ENCODE measurements around the gene PARD6A. TPM values are rescaled to one million over a fixed set of nuclear protein-coding genes. Genes with fewer than 3 reads are reported as not detected.
"Not testable (repeated sequence)": the region's sequence is repeated elsewhere in the genome, so short reads cannot be mapped to it uniquely, and the experiment has no call there.

The PARD6A gene
- total RNA-seq, 1 experiment from 2014 or later: 0.65 TPM

DNA sequence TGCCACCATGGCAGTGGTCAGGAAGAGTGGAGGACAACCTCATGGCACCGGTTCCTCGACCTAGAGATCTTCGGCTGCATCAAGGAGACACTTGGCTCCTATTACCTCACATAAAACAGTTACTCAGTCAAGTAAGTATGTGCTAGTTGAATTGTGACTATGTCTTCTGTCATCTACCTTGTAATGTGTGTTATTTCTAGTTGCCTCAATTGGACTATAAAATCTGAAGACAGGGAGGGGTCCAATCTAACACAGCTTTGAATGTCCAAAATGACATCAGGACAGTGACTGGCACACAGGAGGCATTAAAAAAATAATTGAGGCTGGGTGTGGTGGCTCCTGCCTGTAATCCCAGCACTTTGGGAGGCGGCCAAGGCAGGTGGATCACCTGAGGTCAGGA lies 23.0 kb downstream of the PARD6A start:
- DNase-seq: no peak
- Histone ChIP-seq H3K27me3 (no peaks in the 10 kb centered on the region), H3K36me3 (no peaks in the 10 kb centered on the region), H3K27ac (no peak overlapping the region), H3K4me3 (no peak overlapping the region), H3K9me3 (replicated peaks) (no peaks in the 10 kb centered on the region), H3K4me1 (no peaks in the 10 kb centered on the region)

DNA sequence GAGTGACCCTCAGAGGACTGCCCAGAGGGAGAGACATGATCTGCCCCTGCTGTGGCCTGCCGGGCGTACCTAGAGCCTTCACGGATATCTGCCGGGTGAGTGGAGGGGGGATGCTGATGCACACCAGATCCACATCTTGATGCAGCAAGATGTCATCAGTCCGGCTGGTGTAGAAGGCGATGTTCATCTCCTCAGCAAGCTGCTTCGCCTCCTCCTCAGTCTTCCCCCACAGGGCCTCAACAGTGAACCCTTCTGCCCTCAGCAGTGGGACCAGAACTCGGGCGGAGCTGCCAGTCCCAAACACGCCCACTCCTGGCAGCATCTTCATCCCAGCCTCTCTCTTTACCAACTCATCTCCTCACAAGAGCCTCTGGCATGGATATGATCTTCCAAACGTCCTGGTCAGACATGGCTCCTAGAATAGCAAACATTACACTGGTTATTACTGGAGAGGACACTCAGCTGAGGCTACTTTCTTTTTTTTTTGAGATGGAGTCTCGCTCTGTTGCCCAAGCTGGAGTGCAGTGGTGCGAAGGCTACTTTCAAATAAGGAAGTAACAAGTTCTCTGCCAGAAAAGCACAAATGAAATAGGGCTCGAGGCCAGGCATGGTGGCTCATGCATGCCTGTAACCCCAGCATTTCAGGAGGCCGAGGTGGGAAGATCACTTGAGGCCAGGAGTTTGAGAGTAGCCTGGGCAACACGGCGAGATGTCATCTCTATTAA lies 24.8 kb downstream of the PARD6A start:
- no peaks in the 10 kb centered on the region for H3K36me3 ChIP-seq
- H3K27me3 ChIP-seq: no peaks in the 10 kb centered on the region
- no peaks in the 10 kb centered on the region for H3K9me3 ChIP-seq (replicated peaks)
- no peak overlapping the region for H3K4me3 ChIP-seq
- H3K4me1 ChIP-seq: no peaks in the 10 kb centered on the region
- no peak overlapping the region for H3K27ac ChIP-seq
- DNase-seq: no peak

DNA sequence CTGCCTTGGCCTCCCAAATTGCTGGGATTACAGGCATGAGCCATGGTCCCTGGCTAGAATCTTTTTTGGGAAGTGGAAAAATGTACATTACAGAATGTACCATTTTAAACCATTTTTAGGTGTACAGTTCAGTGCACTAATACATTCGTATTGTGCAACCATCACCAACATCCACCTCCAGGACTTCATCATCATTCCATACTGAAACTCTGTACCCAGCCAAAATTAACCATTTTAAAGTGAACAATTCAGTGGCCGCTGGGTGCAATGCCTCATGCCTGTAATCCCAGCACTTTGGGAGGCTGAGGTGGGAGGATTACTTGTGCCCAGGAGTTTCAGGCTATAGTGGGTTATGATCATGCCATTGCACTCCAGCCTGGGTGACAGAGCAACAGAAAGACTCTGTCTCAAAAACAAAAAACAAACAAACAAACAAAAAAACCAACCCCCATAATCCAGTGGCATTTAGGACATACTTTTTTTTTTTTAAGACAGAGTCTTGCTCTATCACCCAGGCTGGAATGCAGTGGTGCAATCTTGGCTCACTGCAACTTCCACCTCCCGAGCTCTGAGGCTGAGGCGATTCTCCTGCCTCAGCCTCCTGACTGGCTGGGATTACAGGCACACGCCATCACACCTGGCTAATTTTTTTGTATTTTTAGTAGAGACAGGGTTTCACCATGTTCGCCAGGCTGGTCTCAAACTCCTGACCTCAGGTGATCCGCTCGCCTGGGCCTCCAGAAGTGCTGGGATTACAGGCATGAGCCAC lies 32.9 kb downstream of the PARD6A start:
- H3K27me3 ChIP-seq; H3K4me1 ChIP-seq; H3K9me3 ChIP-seq (replicated peaks); H3K27ac ChIP-seq; H3K4me3 ChIP-seq; H3K36me3 ChIP-seq; DNase-seq: not testable (repeated sequence)

- no peaks in the 10 kb centered on the region for H3K27me3 ChIP-seq
- no peak for DNase-seq
- no peak overlapping the region for H3K27ac ChIP-seq
- H3K4me3 ChIP-seq: no peak overlapping the region
- no peaks in the 10 kb centered on the region for H3K4me1 ChIP-seq
- H3K9me3 ChIP-seq (replicated peaks): no peaks in the 10 kb centered on the region
- no peaks in the 10 kb centered on the region for H3K36me3 ChIP-seq
Observed at GRCh38 chr16:67694611-67695010, 33.9 kb downstream of the PARD6A start.

- H3K4me3 ChIP-seq: no peak overlapping the region
- no peak for DNase-seq
- H3K4me1 ChIP-seq: no peaks in the 10 kb centered on the region
- H3K27ac ChIP-seq: no peak overlapping the region
- H3K36me3 ChIP-seq: no peaks in the 10 kb centered on the region
- no peaks in the 10 kb centered on the region for H3K9me3 ChIP-seq (replicated peaks)
- no peaks in the 10 kb centered on the region for H3K27me3 ChIP-seq
Observed at GRCh38 chr16:67697422-67698185, 36.8 kb downstream of the PARD6A start.

GRCh38 chr16:67699265-67699664 lies 38.5 kb downstream of the PARD6A start:
- Histone ChIP-seq H3K27ac (no peak overlapping the region), H3K27me3 (no peaks in the 10 kb centered on the region), H3K4me1 (no peaks in the 10 kb centered on the region), H3K4me3 (no peak overlapping the region), H3K9me3 (replicated peaks) (no peaks in the 10 kb centered on the region), H3K36me3 (no peaks in the 10 kb centered on the region)
- no peak for DNase-seq

DNA sequence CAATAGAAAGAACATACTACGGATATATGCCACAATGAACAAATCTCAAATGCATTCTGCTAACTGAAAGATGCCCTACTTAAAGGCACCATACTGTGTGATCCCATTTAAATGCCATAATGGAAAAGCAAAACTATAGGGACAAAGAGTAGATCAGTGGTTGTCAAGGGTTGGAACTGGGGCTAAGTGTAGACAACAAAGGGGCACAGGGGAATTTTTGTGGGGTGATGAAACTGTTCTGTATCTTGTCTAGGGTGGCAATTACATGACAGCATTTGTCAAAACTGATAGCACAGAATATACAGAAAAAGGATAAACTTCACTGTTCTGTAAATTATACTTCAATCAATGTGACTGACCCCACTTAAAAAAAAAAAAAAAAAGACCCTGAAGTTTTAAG lies 40.7 kb downstream of the PARD6A start:
- Histone ChIP-seq H3K9me3 (replicated peaks) (no peaks in the 10 kb centered on the region), H3K27ac (no peak overlapping the region), H3K36me3 (no peaks in the 10 kb centered on the region), H3K4me1 (no peaks in the 10 kb centered on the region), H3K27me3 (no peaks in the 10 kb centered on the region), H3K4me3 (no peak overlapping the region)
- no peak for DNase-seq

DNA sequence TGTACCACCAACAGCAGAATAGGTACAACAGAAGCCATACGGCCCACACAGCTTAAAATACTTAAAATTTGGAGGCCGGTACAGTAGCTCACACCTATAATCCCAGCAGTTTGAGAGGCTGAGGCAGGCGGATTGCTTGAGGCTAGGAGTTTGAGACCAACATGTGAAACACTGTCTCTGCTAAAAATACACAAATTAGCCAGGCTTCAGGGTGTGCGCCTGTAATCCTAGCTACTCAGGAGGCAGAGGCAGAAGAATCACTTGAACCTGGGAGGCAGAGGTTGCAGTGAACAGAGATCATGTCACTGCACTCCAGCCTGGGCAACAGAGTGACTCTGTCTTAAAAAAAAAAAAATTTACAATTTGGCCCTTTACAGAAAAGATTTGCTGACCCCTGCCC lies 41.4 kb downstream of the PARD6A start:
- Histone ChIP-seq H3K36me3 (no peaks in the 10 kb centered on the region), H3K27ac (no peak overlapping the region), H3K9me3 (replicated peaks) (no peaks in the 10 kb centered on the region), H3K27me3 (no peaks in the 10 kb centered on the region), H3K4me3 (no peak overlapping the region), H3K4me1 (no peaks in the 10 kb centered on the region)
- no peak for DNase-seq

DNA sequence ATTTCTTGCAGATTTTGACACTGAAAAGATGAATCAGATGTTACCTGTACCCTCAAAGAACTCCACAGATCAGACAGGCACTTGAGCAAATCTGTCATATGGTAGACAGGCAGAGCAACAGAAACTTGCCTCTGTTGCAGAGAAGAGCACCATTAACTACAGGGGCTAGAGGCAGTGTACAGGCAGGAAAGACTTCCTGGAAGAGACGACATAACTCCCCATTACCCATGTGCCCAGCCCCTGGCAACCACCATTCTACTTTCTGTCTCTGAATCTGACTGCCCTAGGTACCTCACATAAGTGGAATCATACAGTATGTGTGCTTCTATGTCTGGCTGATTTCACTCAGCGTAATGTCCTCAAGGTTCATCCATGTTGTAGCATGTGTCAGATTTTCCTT lies 42.9 kb downstream of the PARD6A start:
- Histone ChIP-seq H3K27ac (no peak overlapping the region), H3K27me3 (no peaks in the 10 kb centered on the region), H3K4me1 (no peaks in the 10 kb centered on the region), H3K9me3 (replicated peaks) (no peaks in the 10 kb centered on the region), H3K4me3 (no peak overlapping the region), H3K36me3 (no peaks in the 10 kb centered on the region)
- DNase-seq: no peak

DNA sequence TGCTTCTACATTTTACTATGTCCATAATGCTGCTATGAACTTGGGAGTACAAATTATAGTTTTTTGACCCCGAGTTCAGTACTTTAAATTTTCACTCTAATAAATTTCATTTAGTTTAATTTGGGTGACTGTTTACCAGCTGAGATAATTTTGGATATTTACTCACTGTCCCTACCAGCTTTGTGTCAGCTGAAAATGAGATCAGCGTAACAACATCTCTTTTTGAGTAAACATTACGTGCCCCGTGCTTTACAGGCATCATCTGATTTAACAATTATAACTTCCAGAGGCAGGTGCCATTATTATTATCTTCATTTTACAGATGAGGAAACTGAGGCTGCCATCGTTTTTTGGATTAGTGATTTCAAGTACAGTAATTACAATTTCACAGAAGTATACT lies 43.4 kb downstream of the PARD6A start:
- H3K36me3 ChIP-seq: no peaks in the 10 kb centered on the region
- H3K9me3 ChIP-seq (replicated peaks): no peaks in the 10 kb centered on the region
- H3K27me3 ChIP-seq: no peaks in the 10 kb centered on the region
- H3K4me1 ChIP-seq: no peaks in the 10 kb centered on the region
- no peak overlapping the region for H3K27ac ChIP-seq
- no peak for DNase-seq
- H3K4me3 ChIP-seq: no peak overlapping the region

DNA sequence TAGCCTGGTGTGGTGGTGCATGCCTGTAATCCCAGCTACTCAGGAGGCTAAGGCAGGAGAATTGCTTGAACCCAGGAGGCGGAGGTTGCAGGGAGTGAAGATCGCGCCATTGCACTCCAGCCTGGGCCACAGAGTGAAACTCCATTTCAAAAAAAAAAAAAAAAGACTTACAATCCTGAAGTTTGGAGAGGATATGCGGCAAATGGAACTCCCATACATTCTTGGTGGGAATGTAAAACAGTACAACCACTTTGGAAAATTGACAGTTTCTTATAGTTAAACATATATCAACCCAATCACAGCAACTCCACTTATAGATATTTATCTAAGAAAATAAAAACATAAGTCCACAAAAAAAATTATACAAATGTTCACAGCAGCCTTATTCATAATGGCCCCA lies 46.5 kb downstream of the PARD6A start:
- Histone ChIP-seq H3K9me3 (replicated peaks) (no peaks in the 10 kb centered on the region), H3K36me3 (no peaks in the 10 kb centered on the region), H3K4me3 (no peak overlapping the region), H3K27me3 (no peaks in the 10 kb centered on the region), H3K4me1 (no peaks in the 10 kb centered on the region), H3K27ac (no peak overlapping the region)
- DNase-seq: no peak

DNA sequence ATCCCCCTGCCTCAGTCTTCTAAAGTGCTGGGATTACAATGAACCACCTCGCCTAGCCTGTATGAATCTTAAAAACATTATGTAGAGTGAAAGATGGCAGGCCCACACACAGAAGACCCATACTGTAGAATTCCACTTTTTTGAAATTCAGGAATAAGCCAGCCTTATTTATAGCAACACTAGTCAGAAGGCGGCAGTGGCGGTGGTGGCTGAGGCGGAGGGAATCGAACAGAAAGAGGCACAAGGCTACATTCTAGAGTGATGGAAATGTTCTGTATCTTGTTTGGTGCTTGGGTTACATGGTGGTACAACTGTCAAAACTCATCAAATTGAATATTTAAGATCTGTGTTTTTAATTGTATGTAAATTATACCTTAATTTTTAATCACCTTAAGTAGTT lies 47.0 kb downstream of the PARD6A start:
- Histone ChIP-seq H3K4me1 (no peaks in the 10 kb centered on the region), H3K27me3 (no peaks in the 10 kb centered on the region), H3K36me3 (no peaks in the 10 kb centered on the region), H3K27ac (no peak overlapping the region), H3K9me3 (replicated peaks) (no peaks in the 10 kb centered on the region), H3K4me3 (no peak overlapping the region)
- DNase-seq: no peak

GRCh38 chr16:67708368-67708771 lies 47.6 kb downstream of the PARD6A start:
- H3K27ac ChIP-seq: no peak overlapping the region
- no peak for DNase-seq
- no peaks in the 10 kb centered on the region for H3K9me3 ChIP-seq (replicated peaks)
- no peaks in the 10 kb centered on the region for H3K36me3 ChIP-seq
- no peaks in the 10 kb centered on the region for H3K4me1 ChIP-seq
- no peaks in the 10 kb centered on the region for H3K27me3 ChIP-seq
- H3K4me3 ChIP-seq: no peak overlapping the region

DNA sequence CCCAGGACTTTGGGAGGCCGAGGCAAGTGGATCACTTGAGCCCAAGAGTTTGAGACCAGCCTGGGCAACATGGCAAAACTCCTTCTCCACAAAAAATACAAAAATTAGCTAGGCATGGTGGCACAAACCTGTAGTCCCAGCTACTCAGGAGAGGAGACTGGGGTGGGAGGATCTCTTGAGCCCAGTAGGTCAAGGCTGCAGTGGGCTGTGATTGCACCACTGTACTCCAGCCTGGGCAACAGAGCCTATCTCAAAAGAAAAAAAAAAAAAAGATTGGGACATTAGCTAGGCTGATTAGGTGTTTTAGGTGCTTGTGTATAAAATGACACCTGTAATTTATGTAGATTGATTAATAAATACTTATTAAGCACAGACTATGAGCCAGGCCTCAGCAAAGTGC lies 48.3 kb downstream of the PARD6A start:
- Histone ChIP-seq H3K36me3 (no peaks in the 10 kb centered on the region), H3K4me1 (no peaks in the 10 kb centered on the region), H3K27me3 (no peaks in the 10 kb centered on the region), H3K27ac (no peak overlapping the region), H3K4me3 (no peak overlapping the region), H3K9me3 (replicated peaks) (no peaks in the 10 kb centered on the region)
- no peak for DNase-seq

DNA sequence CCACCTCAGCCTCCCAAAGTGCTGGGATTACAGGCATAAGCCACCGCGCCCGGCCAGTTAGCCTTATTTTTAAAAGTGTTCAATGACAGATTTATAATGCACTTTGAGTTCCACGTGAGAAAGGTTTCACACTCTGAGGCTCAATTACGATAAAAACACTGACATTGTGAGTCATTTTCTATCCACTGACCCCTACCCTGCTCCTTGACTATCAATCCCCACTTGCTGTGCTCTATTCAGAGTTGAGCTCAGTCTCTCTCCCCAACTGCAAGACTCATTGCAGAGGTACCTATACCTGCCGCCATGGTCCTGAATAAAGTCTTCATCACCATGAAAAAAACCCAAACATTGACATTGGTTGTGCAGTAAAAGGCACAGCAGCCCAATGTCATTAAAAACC lies 49.8 kb downstream of the PARD6A start:
- no peaks in the 10 kb centered on the region for H3K9me3 ChIP-seq (replicated peaks)
- H3K4me1 ChIP-seq: no peaks in the 10 kb centered on the region
- H3K36me3 ChIP-seq: no peaks in the 10 kb centered on the region
- no peak for DNase-seq
- H3K4me3 ChIP-seq: no peak overlapping the region
- H3K27ac ChIP-seq: no peak overlapping the region
- no peaks in the 10 kb centered on the region for H3K27me3 ChIP-seq
